IMR-90 (cell line): ENCODE measurements around the gene SLC25A21. TPM values are rescaled to one million over a fixed set of nuclear protein-coding genes. Genes with fewer than 3 reads are reported as not detected.

ENCODE experiments used
- ATAC-seq: fragments of 200-7000 bp; cut with Tn5 transposase; 2 replicates; pipeline ENCODE4 v1.9.1; 2020; ENCODE audit warnings: low read depth, mild to moderate bottlenecking, moderate library complexity
- BruUV-seq: library from RNA; stranded (reverse); fragments of 400-500 nt; replicated peaks from 2 replicates; lab custom pipeline; 2021; lab: Mats Ljungman, UMichigan
- CTCF ChIA-PET: fragments of 300-600 bp; formaldehyde crosslinking; extraction: SDS; loops from one replicate; lab custom pipeline; 2021; ENCODE audit warnings: antibody characterized with exemption; lab: Yijun Ruan, JAX
- POLR2A ChIA-PET: fragments of 300-600 bp; sonication (Branson Sonifier 250); formaldehyde crosslinking; loops from one replicate; lab custom pipeline; 2022; ENCODE audit warnings: antibody characterized with exemption; ENCODE audit not compliant: unreplicated experiment; lab: Charles Lee
- DNase-seq: peaks from one replicate; pipeline ENCODE4 v3.0.0; 2013
- H2AFZ ChIP-seq: replicated peaks from 2 replicates; pipeline ENCODE3; 2013; ENCODE audit warnings: low read length, mild to moderate bottlenecking; ENCODE audit not compliant: poor library complexity
- H2AK5ac ChIP-seq: 2 replicates; pipeline ENCODE4 v1.6.1; 2013; ENCODE audit warnings: low read depth, low read length, inconsistent platforms
- H2AK9ac ChIP-seq: replicated peaks from 2 replicates; pipeline ENCODE3; 2013; ENCODE audit warnings: mild to moderate bottlenecking, low read depth, low read length, moderate library complexity; ENCODE audit not compliant: poor library complexity
- H2BK120ac ChIP-seq: 2 replicates; pipeline ENCODE4 v1.6.1; 2013; ENCODE audit warnings: low read depth, low read length, inconsistent platforms
- H2BK15ac ChIP-seq: 3 replicates; pipeline ENCODE4 v1.6.1; 2013; ENCODE audit warnings: low read depth, low read length, inconsistent platforms
- H2BK20ac ChIP-seq: 2 replicates; pipeline ENCODE4 v1.6.1; 2013; ENCODE audit warnings: low read depth, mild to moderate bottlenecking, inconsistent platforms, low read length, moderate library complexity
- H2BK5ac ChIP-seq: 2 replicates; pipeline ENCODE4 v1.6.1; 2013; ENCODE audit warnings: mild to moderate bottlenecking, low read depth, low read length, inconsistent platforms; ENCODE audit not compliant: poor library complexity, severe bottlenecking
- H3K14ac ChIP-seq: replicated peaks from 2 replicates; pipeline ENCODE4 v1.6.1; 2013; ENCODE audit warnings: low read depth, low read length, inconsistent platforms
- H3K18ac ChIP-seq: 2 replicates; pipeline ENCODE4 v1.6.1; 2013; ENCODE audit warnings: low read depth, low read length, control low read depth
- H3K23ac ChIP-seq: 2 replicates; pipeline ENCODE4 v1.6.1; 2013; ENCODE audit warnings: low read depth, low read length, inconsistent platforms
- H3K27ac ChIP-seq: 2 replicates; pipeline ENCODE4 v1.5.1; 2013; ENCODE audit warnings: mild to moderate bottlenecking, control low read depth, low read length; ENCODE audit not compliant: insufficient read depth
- H3K27me3 ChIP-seq: 2 replicates; pipeline ENCODE4 v1.6.1; 2013; ENCODE audit warnings: low read length; ENCODE audit not compliant: control insufficient read depth, insufficient read depth
- H3K36me3 ChIP-seq: 2 replicates; pipeline ENCODE4 v1.6.1; 2013; ENCODE audit warnings: low read length, mixed read lengths; ENCODE audit not compliant: control insufficient read depth, insufficient read depth
- H3K4ac ChIP-seq: 2 replicates; pipeline ENCODE4 v1.6.1; 2013; ENCODE audit warnings: low read depth, low read length, inconsistent platforms
- H3K4me1 ChIP-seq: 2 replicates; pipeline ENCODE4 v1.6.1; 2013; ENCODE audit warnings: low read length, mixed read lengths; ENCODE audit not compliant: control insufficient read depth, insufficient read depth
- H3K4me2 ChIP-seq: 2 replicates; pipeline ENCODE4 v1.6.1; 2013; ENCODE audit warnings: low read depth, mild to moderate bottlenecking, control low read depth, low read length, moderate library complexity
- H3K4me3 ChIP-seq: 2 replicates; pipeline ENCODE4 v1.5.1; 2013; ENCODE audit warnings: low read depth, mild to moderate bottlenecking, control low read depth, low read length, moderate library complexity; ENCODE audit not compliant: insufficient read depth
- H3K56ac ChIP-seq: 2 replicates; pipeline ENCODE4 v1.6.1; 2013; ENCODE audit warnings: low read length, inconsistent platforms; ENCODE audit not compliant: insufficient read depth; ENCODE audit errors: extremely low read depth
- H3K79me1 ChIP-seq, 2 experiments: 2 replicates each; pipeline ENCODE4 v1.6.1; 2013; ENCODE audit warnings: low read length in 2 of 2, inconsistent platforms in 1 of 2, low read depth in 1 of 2
- H3K9ac ChIP-seq: 2 replicates; pipeline ENCODE4 v1.6.1; 2013; ENCODE audit warnings: low read depth, low read length, control low read depth
- H3K9me1 ChIP-seq: 2 replicates; pipeline ENCODE4 v1.6.1; 2013; ENCODE audit warnings: low read length, inconsistent platforms; ENCODE audit not compliant: insufficient read depth
- H3K9me3 ChIP-seq: 2 replicates; pipeline ENCODE4 v1.6.1; 2013; ENCODE audit warnings: low read length; ENCODE audit not compliant: control insufficient read depth, insufficient read depth
- H4K20me1 ChIP-seq: 2 replicates; pipeline ENCODE4 v1.6.1; 2013; ENCODE audit warnings: low read length, inconsistent platforms; ENCODE audit not compliant: insufficient read depth
- H4K5ac ChIP-seq: 2 replicates; pipeline ENCODE4 v1.6.1; 2013; ENCODE audit warnings: mild to moderate bottlenecking, low read depth, low read length, control low read depth
- H4K8ac ChIP-seq, 2 experiments: 2 replicates each; pipeline ENCODE4 v1.6.1; 2013; ENCODE audit warnings: low read depth in 2 of 2, low read length in 2 of 2, control low read depth in 1 of 2, inconsistent platforms in 1 of 2
- H4K91ac ChIP-seq: 2 replicates; pipeline ENCODE4 v1.6.1; 2013; ENCODE audit warnings: low read depth, low read length, inconsistent platforms; ENCODE audit not compliant: insufficient read depth
- BHLHE40 ChIP-seq: fragments of 150-350 bp; IDR thresholded peaks from 2 replicates; pipeline ENCODE4 v1.6.1; 2016; ENCODE audit warnings: mild to moderate bottlenecking, low read depth, low read length
- CEBPB ChIP-seq: IDR thresholded peaks from 2 replicates; pipeline ENCODE4 v1.6.1; 2012; ENCODE audit warnings: low read depth, low read length, improper control_type of control experiment
- CHD1 ChIP-seq: IDR thresholded peaks from 2 replicates; pipeline ENCODE4 v1.6.1; 2012; ENCODE audit warnings: low read depth, low read length, improper control_type of control experiment
- FOS ChIP-seq: fragments of 150-350 bp; IDR thresholded peaks from 2 replicates; pipeline ENCODE4 v1.6.1; 2016; ENCODE audit warnings: low read depth, low read length
- MAFK ChIP-seq: IDR thresholded peaks from 2 replicates; pipeline ENCODE4 v1.6.1; 2012; ENCODE audit warnings: low read depth, low read length, improper control_type of control experiment
- MAZ ChIP-seq: IDR thresholded peaks from 2 replicates; pipeline ENCODE4 v1.6.1; 2012; ENCODE audit warnings: low read depth, mild to moderate bottlenecking, low read length, improper control_type of control experiment, moderate library complexity, borderline replicate concordance
- MXI1 ChIP-seq: IDR thresholded peaks from 2 replicates; pipeline ENCODE4 v1.6.1; 2012; ENCODE audit warnings: low read depth, mild to moderate bottlenecking, low read length, moderate library complexity, borderline replicate concordance
- NFE2L2 ChIP-seq: fragments of 150-350 bp; IDR thresholded peaks from 2 replicates; pipeline ENCODE4 v1.6.1; 2016; ENCODE audit warnings: low read depth, mild to moderate bottlenecking, low read length
- POLR2A ChIP-seq: IDR thresholded peaks from 2 replicates; pipeline ENCODE4 v1.6.1; 2012; ENCODE audit warnings: mild to moderate bottlenecking, low read depth, low read length
- RAD21 ChIP-seq: IDR thresholded peaks from 2 replicates; pipeline ENCODE4 v1.6.1; 2012; ENCODE audit warnings: low read length, improper control_type of control experiment
- RCOR1 ChIP-seq: IDR thresholded peaks from 2 replicates; pipeline ENCODE4 v1.6.1; 2012; ENCODE audit warnings: mild to moderate bottlenecking, low read length, improper control_type of control experiment; ENCODE audit not compliant: insufficient replicate concordance
- RFX5 ChIP-seq: IDR thresholded peaks from 2 replicates; pipeline ENCODE4 v1.8.0; 2012; ENCODE audit warnings: low read depth, mild to moderate bottlenecking, low read length, moderate library complexity
- SMC3 ChIP-seq: fragments of 150-350 bp; IDR thresholded peaks from 2 replicates; pipeline ENCODE4 v1.6.1; 2016; ENCODE audit warnings: low read depth, mild to moderate bottlenecking, antibody characterized with exemption, low read length, moderate library complexity
- USF2 ChIP-seq: fragments of 150-350 bp; IDR thresholded peaks from 2 replicates; pipeline ENCODE4 v1.6.1; 2017; ENCODE audit warnings: mild to moderate bottlenecking, antibody characterized with exemption, low read length, low read depth
- WGBS, 2 experiments: methylation state at CpG; one replicate each; pipeline versions ENCODE4 v1.1.5 to v1.1.7; 2013; ENCODE audit warnings: missing lambda C conversion rate in 2 of 2; ENCODE audit not compliant: insufficient read length in 1 of 2; ENCODE audit errors: extremely low coverage in 2 of 2; 5-methylcytosine and 5-hydroxymethylcytosine counted together
- dilution Hi-C: fragments of 300-500 bp; cut with HindIII; formaldehyde crosslinking; loops from one replicate; pipeline ENCODE4 v1.14.3; 2018; ENCODE audit warnings: low sequenced_read_pairs; ENCODE audit not compliant: unreplicated experiment
- in situ Hi-C: fragments of 300-500 bp; cut with MboI; formaldehyde crosslinking; loops from 3 replicates; pipeline ENCODE4 v1.14.3; 2019; ENCODE audit warnings: low sequenced_read_pairs, inconsistent platforms, mixed read lengths
- intact Hi-C: fragments of 100-400 bp; cut with micrococcal nuclease; formaldehyde crosslinking; loops from 2 replicates; pipeline ENCODE4 v1.10.0; 2022
- polyA plus RNA-seq, 3 experiments: library from polyadenylated mRNA; depleted of rRNA; stranded (reverse); fragments of >200 nt; gene quantifications; 2 replicates each; pipeline ENCODE4 v1.2.3, GENCODE V29; 2012; ENCODE audit warnings: low replicate concordance in 1 of 3
- total RNA-seq: library from RNA; depleted of rRNA; stranded (reverse); fragments of >200 nt; gene quantifications from 2 replicates; pipeline ENCODE4 v1.2.3, GENCODE V29; 2012
- TF ChIP-seq, protein P1 (sequence below): conservative IDR thresholded peaks from 2 replicates; pipeline ENCODE4 v1.5.1; 2012; ENCODE audit warnings: mild to moderate bottlenecking, low read depth, low read length, improper control_type of control experiment
- TF ChIP-seq, protein P2 (sequence below): fragments of 150-350 bp; IDR thresholded peaks from 2 replicates; pipeline ENCODE4 v1.6.1; 2016; ENCODE audit warnings: low read depth, mild to moderate bottlenecking, low read length, moderate library complexity, borderline replicate concordance

SLC25A21 gene
- total and polyA plus RNA-seq, 2 of the 4 experiments (the other 2 are of a cell fraction) = 0.62 to 0.90 TPM

DNA sequence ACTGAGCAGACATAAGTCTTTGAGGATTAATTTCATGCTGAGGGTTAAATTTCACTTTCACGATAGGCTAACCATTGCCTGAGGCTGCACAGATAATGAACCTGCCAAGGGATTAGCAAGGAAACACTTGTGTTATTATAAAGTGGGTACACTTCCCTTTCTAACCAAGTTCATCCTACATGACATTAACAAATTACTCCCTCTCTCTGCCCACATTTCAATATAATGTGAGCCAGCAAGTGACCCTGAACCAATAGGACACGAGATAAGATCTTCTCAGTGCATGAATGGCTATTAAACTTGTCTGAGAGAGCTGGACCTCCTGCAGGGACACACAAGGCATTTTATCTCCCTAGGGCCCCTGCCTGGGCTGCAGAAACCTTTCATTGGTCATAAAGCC, 337.3 kb downstream of the SLC25A21 start:
- dilution Hi-C loops = no loop called here
- POLR2A ChIA-PET = no interaction called here
- no CpG with 5 or more reads among the region's 2 CpGs for WGBS, 2 experiments

More for the DNA sequence above, 337.3 kb downstream of the SLC25A21 start:
- TF ChIP-seq, protein P1, sequence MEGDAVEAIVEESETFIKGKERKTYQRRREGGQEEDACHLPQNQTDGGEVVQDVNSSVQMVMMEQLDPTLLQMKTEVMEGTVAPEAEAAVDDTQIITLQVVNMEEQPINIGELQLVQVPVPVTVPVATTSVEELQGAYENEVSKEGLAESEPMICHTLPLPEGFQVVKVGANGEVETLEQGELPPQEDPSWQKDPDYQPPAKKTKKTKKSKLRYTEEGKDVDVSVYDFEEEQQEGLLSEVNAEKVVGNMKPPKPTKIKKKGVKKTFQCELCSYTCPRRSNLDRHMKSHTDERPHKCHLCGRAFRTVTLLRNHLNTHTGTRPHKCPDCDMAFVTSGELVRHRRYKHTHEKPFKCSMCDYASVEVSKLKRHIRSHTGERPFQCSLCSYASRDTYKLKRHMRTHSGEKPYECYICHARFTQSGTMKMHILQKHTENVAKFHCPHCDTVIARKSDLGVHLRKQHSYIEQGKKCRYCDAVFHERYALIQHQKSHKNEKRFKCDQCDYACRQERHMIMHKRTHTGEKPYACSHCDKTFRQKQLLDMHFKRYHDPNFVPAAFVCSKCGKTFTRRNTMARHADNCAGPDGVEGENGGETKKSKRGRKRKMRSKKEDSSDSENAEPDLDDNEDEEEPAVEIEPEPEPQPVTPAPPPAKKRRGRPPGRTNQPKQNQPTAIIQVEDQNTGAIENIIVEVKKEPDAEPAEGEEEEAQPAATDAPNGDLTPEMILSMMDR = no peak
- TF ChIP-seq RCOR1 (no peak), NFE2L2 (no peak), USF2 (no peak), MXI1 (no peak), MAZ (no peak), RFX5 (no peak), BHLHE40 (no peak), CEBPB (no peak), RAD21 (no peak), FOS (no peak), MAFK (no peak), POLR2A (no peak), SMC3 (no peak), CHD1 (no peak)
- TF ChIP-seq, protein P2, sequence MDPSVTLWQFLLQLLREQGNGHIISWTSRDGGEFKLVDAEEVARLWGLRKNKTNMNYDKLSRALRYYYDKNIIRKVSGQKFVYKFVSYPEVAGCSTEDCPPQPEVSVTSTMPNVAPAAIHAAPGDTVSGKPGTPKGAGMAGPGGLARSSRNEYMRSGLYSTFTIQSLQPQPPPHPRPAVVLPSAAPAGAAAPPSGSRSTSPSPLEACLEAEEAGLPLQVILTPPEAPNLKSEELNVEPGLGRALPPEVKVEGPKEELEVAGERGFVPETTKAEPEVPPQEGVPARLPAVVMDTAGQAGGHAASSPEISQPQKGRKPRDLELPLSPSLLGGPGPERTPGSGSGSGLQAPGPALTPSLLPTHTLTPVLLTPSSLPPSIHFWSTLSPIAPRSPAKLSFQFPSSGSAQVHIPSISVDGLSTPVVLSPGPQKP = no peak
- Histone ChIP-seq H2AK5ac (no peak overlapping the region), H3K9me1 (no peaks in the 10 kb centered on the region), H3K14ac (no peak overlapping the region), H3K9me3 (no peaks in the 10 kb centered on the region), H3K4me2 (no peak overlapping the region), H3K27ac (no peak overlapping the region), H2AFZ (no peak overlapping the region), H3K27me3 (no peaks in the 10 kb centered on the region), H3K9ac (no peak overlapping the region), H3K23ac (no peak overlapping the region), H3K36me3 (no peaks in the 10 kb centered on the region), H2BK120ac (no peak overlapping the region), H2AK9ac (no peak overlapping the region), H4K5ac (no peak overlapping the region), H2BK15ac (no peak overlapping the region), H2BK20ac (no peak overlapping the region), H4K20me1 (no peaks in the 10 kb centered on the region), H4K91ac (no peak overlapping the region), H3K4ac (no peak overlapping the region), H4K8ac (no peak overlapping the region), H3K56ac (no peak overlapping the region), H2BK5ac (no peak overlapping the region), H3K4me3 (no peak overlapping the region), H3K18ac (no peak overlapping the region), H3K79me1 (no peaks in the 10 kb centered on the region), H3K4me1 (no peaks in the 10 kb centered on the region)
- CTCF ChIA-PET = no interaction called here
- in situ Hi-C loops (no loop called here), intact Hi-C loops (no loop called here)
- BruUV-seq = no TSS peak
- ATAC-seq (no peak), DNase-seq (no peak)
